Mesothelial cell of epicardium (in vitro differentiated cells): Measurements from ENCODE around the gene CDH11. TPM values are rescaled to one million over a fixed set of nuclear protein-coding genes. Genes with fewer than 3 reads are reported as not detected.

ENCODE experiments used
- DNase-seq, 2 experiments: peaks; one replicate each; pipeline ENCODE4 v3.0.0; 2021; ENCODE audit warnings: low spot score in 2 of 2; ENCODE audit not compliant: unreplicated experiment in 2 of 2
- H3K27ac Mint-ChIP-seq: 2 replicates; pipeline ENCODE4 v1.8.0; 2021; ENCODE audit warnings: mixed read lengths
- H3K27me3 Mint-ChIP-seq: 2 replicates; pipeline ENCODE4 v1.8.0; 2021; ENCODE audit warnings: low read depth, mixed read lengths
- H3K36me3 Mint-ChIP-seq: 2 replicates; pipeline ENCODE4 v1.8.0; 2021; ENCODE audit warnings: mixed read lengths
- H3K4me1 Mint-ChIP-seq: 2 replicates; pipeline ENCODE4 v1.8.0; 2021; ENCODE audit warnings: mixed read lengths
- H3K4me3 Mint-ChIP-seq: 2 replicates; pipeline ENCODE4 v1.8.0; 2021; ENCODE audit warnings: mild to moderate bottlenecking, moderate library complexity, mixed read lengths
- H3K9me3 Mint-ChIP-seq: 2 replicates; pipeline ENCODE4 v1.8.0; 2021; ENCODE audit warnings: mixed read lengths
- CTCF ChIP-seq: fragments of 200-600 bp; sonication (generic); IDR thresholded peaks from one replicate; pipeline ENCODE4 v1.5.0; 2021; ENCODE audit warnings: antibody characterized with exemption; ENCODE audit not compliant: unreplicated experiment
- total RNA-seq: library from RNA; stranded (reverse); gene quantifications from 3 replicates; pipeline ENCODE4 v1.2.1, GENCODE V29; 2021

Gene CDH11
- total RNA-seq, 1 donor from 2014 or later = 376 TPM

- Mint-ChIP-seq H3K27me3 (no peaks in the 10 kb centered on the region), H3K9me3 (peaks cover 8% of the 10 kb centered on the region), H3K36me3 (peaks cover 9% of the 10 kb centered on the region), H3K4me3 (no peak overlapping the region), H3K27ac (no peak overlapping the region), H3K4me1 (peaks cover 10% of the 10 kb centered on the region)
- no peak for TF ChIP-seq CTCF
- DNase-seq = no peak
These were observed 19.5 kb downstream of the CDH11 start for GRCh38 chr16:65102326-65102725.

GRCh38 chr16:65101009-65101408 is 20.9 kb downstream of the CDH11 start:
- Mint-ChIP-seq H3K9me3 (peaks cover 8% of the 10 kb centered on the region), H3K4me1 (peaks cover 2% of the 10 kb centered on the region), H3K27ac (no peak overlapping the region), H3K27me3 (no peaks in the 10 kb centered on the region), H3K36me3 (peaks cover 9% of the 10 kb centered on the region), H3K4me3 (no peak overlapping the region)
- TF ChIP-seq CTCF = no peak
- no peak for DNase-seq

- Mint-ChIP-seq H3K9me3 (peaks cover 8% of the 10 kb centered on the region), H3K4me3 (no peak overlapping the region), H3K36me3 (peaks cover 9% of the 10 kb centered on the region), H3K27me3 (no peaks in the 10 kb centered on the region), H3K27ac (no peak overlapping the region), H3K4me1 (no peaks in the 10 kb centered on the region)
- no peak for TF ChIP-seq CTCF
- no peak for DNase-seq
These were observed 22.3 kb downstream of the CDH11 start for GRCh38 chr16:65099607-65100006.

GRCh38 chr16:65098916-65099315 is 22.9 kb downstream of the CDH11 start:
- no peak for DNase-seq
- TF ChIP-seq CTCF = no peak
- no peaks in the 10 kb centered on the region for H3K4me1 Mint-ChIP-seq
- no peak overlapping the region for H3K4me3 Mint-ChIP-seq
- H3K27me3 Mint-ChIP-seq = no peaks in the 10 kb centered on the region
- no peak overlapping the region for H3K27ac Mint-ChIP-seq
- H3K9me3 Mint-ChIP-seq = peaks cover 8% of the 10 kb centered on the region
- peaks cover 9% of the 10 kb centered on the region for H3K36me3 Mint-ChIP-seq

GRCh38 chr16:65097296-65097695 is 24.6 kb downstream of the CDH11 start:
- no peak for TF ChIP-seq CTCF
- H3K9me3 Mint-ChIP-seq = peaks cover 8% of the 10 kb centered on the region
- no peak overlapping the region for H3K4me3 Mint-ChIP-seq
- H3K27ac Mint-ChIP-seq = no peak overlapping the region
- no peak for DNase-seq
- peaks cover 9% of the 10 kb centered on the region for H3K36me3 Mint-ChIP-seq
- no peaks in the 10 kb centered on the region for H3K27me3 Mint-ChIP-seq
- H3K4me1 Mint-ChIP-seq = no peaks in the 10 kb centered on the region

- Mint-ChIP-seq H3K4me1 (no peaks in the 10 kb centered on the region), H3K27me3 (no peaks in the 10 kb centered on the region), H3K4me3 (no peak overlapping the region), H3K36me3 (peaks cover 9% of the 10 kb centered on the region), H3K9me3 (peaks cover 12% of the 10 kb centered on the region), H3K27ac (no peak overlapping the region)
- TF ChIP-seq CTCF = no peak
- DNase-seq = no peak
These were observed 26.0 kb downstream of the CDH11 start for GRCh38 chr16:65095906-65096305.
